K562 (cell line): ENCODE data around the gene RANBP6. TPM values are rescaled to one million over a fixed set of nuclear protein-coding genes. Genes with fewer than 3 reads are reported as not detected.

ENCODE experiments used
- ATF1 ChIP-seq, 2 experiments: fragments of 450-650 bp in 1 of 2; IDR thresholded peaks; 2 replicates each; pipeline ENCODE4 v1.6.1; 2016; ENCODE audit warnings: missing compliant biosample characterization in 1 of 2, missing genetic modification characterization in 1 of 2
- CBX1 ChIP-seq: sonication (generic); IDR thresholded peaks from 2 replicates; pipeline ENCODE4 v1.6.1; 2016; ENCODE audit warnings: antibody characterized with exemption, low read depth, mild to moderate bottlenecking
- CREBBP ChIP-seq: IDR thresholded peaks from one replicate; pipeline ENCODE4 v1.6.1; 2012; ENCODE audit warnings: low read depth, mild to moderate bottlenecking, control low read depth, inconsistent platforms, low read length
- FOS ChIP-seq: IDR thresholded peaks from 3 replicates; pipeline ENCODE4 v1.6.1; 2011; ENCODE audit not compliant: insufficient read length; ENCODE audit errors: extremely low read depth
- FOXA3 ChIP-seq, 2 experiments: fragments of 450-650 bp in 1 of 2; sonication (generic) in 1 of 2; formaldehyde crosslinking; IDR thresholded peaks in 1 of 2; conservative IDR thresholded peaks in 1 of 2; 2 replicates each; pipeline versions ENCODE4 v1.4.0 to v1.8.0; 2020 to 2022; ENCODE audit warnings: mild to moderate bottlenecking in 2 of 2, missing genetic modification reagents in 1 of 2
- GABPA ChIP-seq: fragments of 200-800 bp; sonication (Bioruptor generic); conservative IDR thresholded peaks from 2 replicates; pipeline ENCODE4 v1.6.1; 2016; ENCODE audit warnings: low read depth, missing genetic modification characterization, missing compliant biosample characterization
- GATAD2B ChIP-seq: fragments of 450-650 bp; IDR thresholded peaks from 2 replicates; pipeline ENCODE4 v1.6.1; 2017; ENCODE audit warnings: mild to moderate bottlenecking, borderline replicate concordance
- GMEB1 ChIP-seq: fragments of 250-450 bp; sonication (Bioruptor Pico); IDR thresholded peaks from 2 replicates; pipeline ENCODE4 v1.4.0; 2020; ENCODE audit warnings: mild to moderate bottlenecking
- HMG20A ChIP-seq: fragments of 450-650 bp; formaldehyde crosslinking; conservative IDR thresholded peaks from 2 replicates; pipeline ENCODE4 v1.4.0; 2020; ENCODE audit warnings: mild to moderate bottlenecking, mixed read lengths
- HMGN3 ChIP-seq: IDR thresholded peaks from 2 replicates; pipeline ENCODE4 v1.6.1; 2011; ENCODE audit warnings: borderline replicate concordance, low read depth, mild to moderate bottlenecking, mixed read lengths, low read length; ENCODE audit not compliant: insufficient read length; ENCODE audit errors: extremely low read depth
- NCOR1 ChIP-seq: fragments of 450-650 bp; IDR thresholded peaks from 2 replicates; pipeline ENCODE4 v1.6.1; 2016; ENCODE audit warnings: mild to moderate bottlenecking, moderate library complexity
- POLR2G ChIP-seq: fragments of 200-400 bp; formaldehyde crosslinking; IDR thresholded peaks from 2 replicates; pipeline ENCODE4 v1.6.1; 2017; ENCODE audit warnings: low read depth, mild to moderate bottlenecking, antibody characterized with exemption, low read length, moderate library complexity
- PTRF ChIP-seq: fragments of 450-650 bp; IDR thresholded peaks from 2 replicates; pipeline ENCODE4 v1.6.1; 2016; ENCODE audit warnings: mild to moderate bottlenecking, missing genetic modification characterization, missing compliant biosample characterization
- SIN3B ChIP-seq: fragments of 450-650 bp; IDR thresholded peaks from 2 replicates; pipeline ENCODE4 v1.6.1; 2017; ENCODE audit warnings: low read depth, mild to moderate bottlenecking, moderate library complexity
- SOX6 ChIP-seq: fragments of 450-650 bp; IDR thresholded peaks from 2 replicates; pipeline ENCODE4 v1.6.1; 2014; ENCODE audit warnings: mild to moderate bottlenecking
- XRCC3 ChIP-seq: fragments of 450-650 bp; IDR thresholded peaks from 2 replicates; pipeline ENCODE4 v1.6.1; 2017; ENCODE audit warnings: mild to moderate bottlenecking, moderate library complexity
- ZNF76 ChIP-seq: fragments of 250-450 bp; sonication (Bioruptor Pico); IDR thresholded peaks from 2 replicates; pipeline ENCODE4 v1.4.0; 2020; ENCODE audit warnings: mild to moderate bottlenecking, moderate library complexity, borderline replicate concordance
- polyA plus RNA-seq, 8 experiments: library from polyadenylated mRNA; depleted of rRNA in 4 of 8; stranded (reverse) in 5 of 8; unstranded in 3 of 8; fragments of >200 nt; fragmentation: Nextera tagmentation in 2 of 8; fragmentation: Illumina TruSeq in 1 of 8; extraction: Ambion mirVana in 2 of 8; extraction: Trizol in 1 of 8; gene quantifications; 2 replicates each; pipeline versions ENCODE4 v1.2.1 to v1.2.3, GENCODE V29; 2011 to 2014; ENCODE audit warnings: inconsistent platforms in 1 of 8, missing spikeins in 1 of 8
- total RNA-seq, 7 experiments: library from RNA; depleted of rRNA in 6 of 7; stranded (reverse); fragments of >200 nt in 6 of 7; fragmentation: Illumina TruSeq in 2 of 7; extraction: Trizol in 2 of 7; gene quantifications; 2 replicates each; pipeline versions ENCODE4 v1.2.1 to v1.2.3, GENCODE V29; 2011 to 2021; ENCODE audit warnings: low replicate concordance in 1 of 7
- TF ChIP-seq, protein P1 (sequence below): fragments of 250-450 bp; sonication (Bioruptor Pico); IDR thresholded peaks from 2 replicates; pipeline ENCODE4 v1.4.0; 2020
- TF ChIP-seq, protein P2 (sequence below): fragments of 250-450 bp; sonication (Bioruptor Pico); IDR thresholded peaks from 2 replicates; pipeline ENCODE4 v1.8.0; 2021; ENCODE audit warnings: moderate library complexity, mild to moderate bottlenecking, inconsistent platforms

The RANBP6 gene
- total and polyA plus RNA-seq, 9 of the 15 experiments (the other 6 are each of a cell fraction or from before 2014, with no cell fraction given): 10.4 to 19.9 (median 11.5) TPM

GRCh38 chr9:6015278-6016157 is at the start of gene RANBP6 (continued):
- TF ChIP-seq GMEB1 (CRISPR knock-in tag) (no peak), GABPA (tag) (no peak), ZNF76 (no peak), CBX1 (no peak), FOS (no peak), GATAD2B (no peak), SIN3B (peak; percentile 96), HMG20A (CRISPR knock-in tag) (no peak), NCOR1 (no peak; the same call in 1 of the 2 replicates), CREBBP (no peak), POLR2G (peak; percentile 85), SOX6 (0 out of 2 replicates have a peak, but pooled peaks have one; percentile 30), HMGN3 (no peak), XRCC3 (no peak), FOXA3 (CRISPR knock-in tag; conservative IDR thresholded peaks at IDR 0.05 in 1 of 2, IDR thresholded peaks at IDR 0.05 in 1 of 2) (no peak), ATF1 (CRISPR knock-in tag; IDR thresholded peaks at IDR 0.05) (peak; percentile 97), ATF1 (tag; IDR thresholded peaks at IDR 0.05) (peak; percentile 99), PTRF (tag) (no peak)
- TF ChIP-seq, protein P1, sequence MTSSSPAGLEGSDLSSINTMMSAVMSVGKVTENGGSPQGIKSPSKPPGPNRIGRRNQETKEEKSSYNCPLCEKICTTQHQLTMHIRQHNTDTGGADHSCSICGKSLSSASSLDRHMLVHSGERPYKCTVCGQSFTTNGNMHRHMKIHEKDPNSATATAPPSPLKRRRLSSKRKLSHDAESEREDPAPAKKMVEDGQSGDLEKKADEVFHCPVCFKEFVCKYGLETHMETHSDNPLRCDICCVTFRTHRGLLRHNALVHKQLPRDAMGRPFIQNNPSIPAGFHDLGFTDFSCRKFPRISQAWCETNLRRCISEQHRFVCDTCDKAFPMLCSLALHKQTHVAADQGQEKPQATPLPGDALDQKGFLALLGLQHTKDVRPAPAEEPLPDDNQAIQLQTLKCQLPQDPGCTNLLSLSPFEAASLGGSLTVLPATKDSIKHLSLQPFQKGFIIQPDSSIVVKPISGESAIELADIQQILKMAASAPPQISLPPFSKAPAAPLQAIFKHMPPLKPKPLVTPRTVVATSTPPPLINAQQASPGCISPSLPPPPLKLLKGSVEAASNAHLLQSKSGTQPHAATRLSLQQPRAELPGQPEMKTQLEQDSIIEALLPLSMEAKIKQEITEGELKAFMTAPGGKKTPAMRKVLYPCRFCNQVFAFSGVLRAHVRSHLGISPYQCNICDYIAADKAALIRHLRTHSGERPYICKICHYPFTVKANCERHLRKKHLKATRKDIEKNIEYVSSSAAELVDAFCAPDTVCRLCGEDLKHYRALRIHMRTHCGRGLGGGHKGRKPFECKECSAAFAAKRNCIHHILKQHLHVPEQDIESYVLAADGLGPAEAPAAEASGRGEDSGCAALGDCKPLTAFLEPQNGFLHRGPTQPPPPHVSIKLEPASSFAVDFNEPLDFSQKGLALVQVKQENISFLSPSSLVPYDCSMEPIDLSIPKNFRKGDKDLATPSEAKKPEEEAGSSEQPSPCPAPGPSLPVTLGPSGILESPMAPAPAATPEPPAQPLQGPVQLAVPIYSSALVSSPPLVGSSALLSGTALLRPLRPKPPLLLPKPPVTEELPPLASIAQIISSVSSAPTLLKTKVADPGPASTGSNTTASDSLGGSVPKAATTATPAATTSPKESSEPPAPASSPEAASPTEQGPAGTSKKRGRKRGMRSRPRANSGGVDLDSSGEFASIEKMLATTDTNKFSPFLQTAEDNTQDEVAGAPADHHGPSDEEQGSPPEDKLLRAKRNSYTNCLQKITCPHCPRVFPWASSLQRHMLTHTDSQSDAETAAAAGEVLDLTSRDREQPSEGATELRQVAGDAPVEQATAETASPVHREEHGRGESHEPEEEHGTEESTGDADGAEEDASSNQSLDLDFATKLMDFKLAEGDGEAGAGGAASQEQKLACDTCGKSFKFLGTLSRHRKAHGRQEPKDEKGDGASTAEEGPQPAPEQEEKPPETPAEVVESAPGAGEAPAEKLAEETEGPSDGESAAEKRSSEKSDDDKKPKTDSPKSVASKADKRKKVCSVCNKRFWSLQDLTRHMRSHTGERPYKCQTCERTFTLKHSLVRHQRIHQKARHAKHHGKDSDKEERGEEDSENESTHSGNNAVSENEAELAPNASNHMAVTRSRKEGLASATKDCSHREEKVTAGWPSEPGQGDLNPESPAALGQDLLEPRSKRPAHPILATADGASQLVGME: no peak
- TF ChIP-seq, protein P2, sequence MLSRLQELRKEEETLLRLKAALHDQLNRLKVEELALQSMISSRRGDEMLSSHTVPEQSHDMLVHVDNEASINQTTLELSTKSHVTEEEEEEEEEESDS: no peak
